ENCODE measurements around the gene HRAS.

Gene HRAS

GRCh38 chr11:516400-516799, 19.0 kb downstream of the HRAS start:
- H3K4me1 Mint-ChIP-seq = peaks cover 5% of the 10 kb centered on the region
- no peak overlapping the region for H3K27ac Mint-ChIP-seq (ENCODE audit: low read depth)
- ATAC-seq (replicated peaks; ENCODE audit: extremely low read depth, poor library complexity, severe bottlenecking) (no peak), DNase-seq (ENCODE audit: low spot score in 2 of 2) (no peak)
- no peaks in the 10 kb centered on the region for H3K9me3 Mint-ChIP-seq
- H3K4me3 Mint-ChIP-seq = no peak overlapping the region
- H3K36me3 Mint-ChIP-seq (ENCODE audit: insufficient read depth) = peaks cover 11% of the 10 kb centered on the region
- no peaks in the 10 kb centered on the region for H3K27me3 Mint-ChIP-seq

- no peaks in the 10 kb centered on the region for H3K27me3 Mint-ChIP-seq
- DNase-seq (ENCODE audit: low spot score in 2 of 2) (no peak), ATAC-seq (replicated peaks; ENCODE audit: extremely low read depth, poor library complexity, severe bottlenecking) (no peak)
- H3K36me3 Mint-ChIP-seq (ENCODE audit: insufficient read depth) = peaks cover 14% of the 10 kb centered on the region
- H3K4me1 Mint-ChIP-seq = peaks cover 5% of the 10 kb centered on the region
- H3K9me3 Mint-ChIP-seq = no peaks in the 10 kb centered on the region
- no peak overlapping the region for H3K27ac Mint-ChIP-seq (ENCODE audit: low read depth)
- H3K4me3 Mint-ChIP-seq = no peak overlapping the region
These were observed 20.2 kb downstream of the HRAS start for GRCh38 chr11:515131-515530.

- Mint-ChIP-seq H3K9me3 (no peaks in the 10 kb centered on the region), H3K27me3 (no peaks in the 10 kb centered on the region), H3K4me1 (peaks cover 5% of the 10 kb centered on the region), H3K36me3 (ENCODE audit: insufficient read depth) (peaks cover 17% of the 10 kb centered on the region), H3K27ac (ENCODE audit: low read depth) (no peak overlapping the region), H3K4me3 (no peak overlapping the region)
- DNase-seq (ENCODE audit: low spot score in 2 of 2) (no peak), ATAC-seq (replicated peaks; ENCODE audit: extremely low read depth, poor library complexity, severe bottlenecking) (no peak)
These were observed 20.8 kb downstream of the HRAS start for GRCh38 chr11:514606-515005.

GRCh38 chr11:512761-513595, 22.4 kb downstream of the HRAS start:
- no peak for DNase-seq (ENCODE audit: low spot score in 2 of 2)
- Mint-ChIP-seq H3K27me3 (no peaks in the 10 kb centered on the region), H3K27ac (ENCODE audit: low read depth) (no peak overlapping the region), H3K9me3 (no peaks in the 10 kb centered on the region), H3K36me3 (ENCODE audit: insufficient read depth) (peaks cover 18% of the 10 kb centered on the region), H3K4me1 (no peaks in the 10 kb centered on the region), H3K4me3 (no peak overlapping the region)
- no peak for ATAC-seq (replicated peaks; ENCODE audit: extremely low read depth, poor library complexity, severe bottlenecking)

GRCh38 chr11:508956-509355, 26.4 kb downstream of the HRAS start:
- H3K4me1 Mint-ChIP-seq = peaks cover 9% of the 10 kb centered on the region
- ATAC-seq (replicated peaks; ENCODE audit: extremely low read depth, poor library complexity, severe bottlenecking) (no peak), DNase-seq (ENCODE audit: low spot score in 2 of 2) (no peak)
- H3K36me3 Mint-ChIP-seq (ENCODE audit: insufficient read depth) = peaks cover 29% of the 10 kb centered on the region
- peak overlapping the region; percentile 57 for H3K4me3 Mint-ChIP-seq
- no peak overlapping the region for H3K27ac Mint-ChIP-seq (ENCODE audit: low read depth)
- no peaks in the 10 kb centered on the region for H3K27me3 Mint-ChIP-seq
- no peaks in the 10 kb centered on the region for H3K9me3 Mint-ChIP-seq

GRCh38 chr11:507727-508515, 27.5 kb downstream of the HRAS start:
- peaks cover 25% of the 10 kb centered on the region for H3K36me3 Mint-ChIP-seq (ENCODE audit: insufficient read depth)
- no peak for ATAC-seq (replicated peaks; ENCODE audit: extremely low read depth, poor library complexity, severe bottlenecking)
- DNase-seq (ENCODE audit: low spot score in 2 of 2) = no peak
- H3K27me3 Mint-ChIP-seq = no peaks in the 10 kb centered on the region
- peaks cover 9% of the 10 kb centered on the region for H3K4me1 Mint-ChIP-seq
- peak overlapping the region; percentile 97 for H3K4me3 Mint-ChIP-seq
- H3K27ac Mint-ChIP-seq (ENCODE audit: low read depth) = peak overlapping the region; percentile 98
- H3K9me3 Mint-ChIP-seq = no peaks in the 10 kb centered on the region

GRCh38 chr11:506995-507726, 28.2 kb downstream of the HRAS start, which contains the start of gene RNH1:
Gene RNH1 (minus strand): TSS chr11:507242. CDS start chr11:502162, 5,080 bp downstream.
- Mint-ChIP-seq H3K4me1 (peaks cover 9% of the 10 kb centered on the region), H3K9me3 (no peaks in the 10 kb centered on the region), H3K4me3 (peak within 1 kb of the TSS; percentile 97), H3K36me3 (ENCODE audit: insufficient read depth) (peaks cover 27% of the 10 kb centered on the region), H3K27ac (ENCODE audit: low read depth) (peak within 1 kb of the TSS; percentile 98), H3K27me3 (no peaks in the 10 kb centered on the region)
- DNase-seq (ENCODE audit: low spot score in 2 of 2) = peak; percentile 94 to 96
- peak; percentile 66 for ATAC-seq (replicated peaks; ENCODE audit: extremely low read depth, poor library complexity, severe bottlenecking)

- peak overlapping the region; percentile 98 for H3K27ac Mint-ChIP-seq (ENCODE audit: low read depth)
- no peaks in the 10 kb centered on the region for H3K9me3 Mint-ChIP-seq
- H3K4me1 Mint-ChIP-seq = peaks cover 9% of the 10 kb centered on the region
- ATAC-seq (replicated peaks; ENCODE audit: extremely low read depth, poor library complexity, severe bottlenecking) (peak; percentile 82), DNase-seq (ENCODE audit: low spot score in 2 of 2) (peak; percentile 91 to 93)
- H3K4me3 Mint-ChIP-seq = peak overlapping the region; percentile 97
- H3K27me3 Mint-ChIP-seq = no peaks in the 10 kb centered on the region
- peaks cover 24% of the 10 kb centered on the region for H3K36me3 Mint-ChIP-seq (ENCODE audit: insufficient read depth)
These were observed 29.0 kb downstream of the HRAS start for GRCh38 chr11:506238-506994.

GRCh38 chr11:504994-505344, 30.4 kb downstream of the HRAS start:
- no peaks in the 10 kb centered on the region for H3K27me3 Mint-ChIP-seq

GRCh38 chr11:504053-504993, 31.1 kb downstream of the HRAS start:
- no peaks in the 10 kb centered on the region for H3K9me3 Mint-ChIP-seq
- ATAC-seq (replicated peaks; ENCODE audit: extremely low read depth, poor library complexity, severe bottlenecking) (no peak), DNase-seq (ENCODE audit: low spot score in 2 of 2) (no peak)
- H3K27me3 Mint-ChIP-seq = no peaks in the 10 kb centered on the region
- H3K27ac Mint-ChIP-seq (ENCODE audit: low read depth) = peak overlapping the region; percentile 98
- peaks cover 27% of the 10 kb centered on the region for H3K36me3 Mint-ChIP-seq (ENCODE audit: insufficient read depth)
- H3K4me1 Mint-ChIP-seq = peaks cover 9% of the 10 kb centered on the region
- H3K4me3 Mint-ChIP-seq = peak overlapping the region; percentile 29

More at GRCh38 chr11:504994-505344, 30.4 kb downstream of the HRAS start:
- DNase-seq (ENCODE audit: low spot score in 2 of 2) (no peak), ATAC-seq (replicated peaks; ENCODE audit: extremely low read depth, poor library complexity, severe bottlenecking) (no peak)
- Mint-ChIP-seq H3K4me3 (peak overlapping the region; percentile 29), H3K36me3 (ENCODE audit: insufficient read depth) (peaks cover 22% of the 10 kb centered on the region), H3K9me3 (no peaks in the 10 kb centered on the region), H3K27ac (ENCODE audit: low read depth) (peak overlapping the region; percentile 98), H3K4me1 (peaks cover 9% of the 10 kb centered on the region)
